ENCODE measurements around the gene RCBTB2.

The RCBTB2 gene

DNA sequence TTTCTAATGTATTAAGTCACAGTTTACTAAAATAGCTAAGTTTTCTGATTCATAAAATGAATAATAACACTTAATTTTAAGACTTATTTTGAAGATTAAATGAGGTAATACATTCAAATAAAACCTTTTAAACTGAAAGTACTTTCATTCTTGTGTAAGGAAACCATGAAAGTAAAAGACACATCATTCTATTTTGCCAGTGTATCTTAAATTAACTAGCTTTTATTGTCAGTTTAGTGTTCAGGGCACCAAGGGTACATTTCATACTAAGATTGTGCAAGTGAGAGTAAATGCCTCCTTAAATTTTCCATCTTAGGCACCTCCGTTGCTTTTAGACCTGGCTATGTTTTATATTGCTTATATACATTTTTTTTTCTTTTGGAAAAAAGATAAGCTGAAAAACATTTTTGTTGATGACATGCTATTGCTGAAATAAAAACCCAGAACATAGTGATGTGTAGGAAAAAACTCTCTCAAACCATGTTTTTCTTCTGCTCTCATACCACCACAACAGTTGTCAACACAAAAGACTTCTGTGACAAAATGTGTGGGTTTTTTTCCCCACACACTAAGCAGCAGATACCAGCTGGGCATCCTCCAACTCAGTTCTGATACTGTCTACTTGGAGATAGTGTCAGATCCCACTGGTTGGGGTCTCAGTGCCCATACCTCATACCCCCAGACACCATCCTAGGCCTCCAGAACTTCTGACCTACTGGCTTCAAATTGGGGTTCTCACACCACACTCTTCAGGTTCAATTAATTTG is 89.3 kb downstream of the RCBTB2 start:
- DNase-seq = no peak
